DND-41 (cell line): ENCODE results near the gene PHACTR1.

Source experiments
- CTCF ChIP-seq: IDR thresholded peaks from 2 replicates; pipeline ENCODE4 v1.5.1; 2012; ENCODE audit warnings: borderline replicate concordance, low read length, moderate library complexity, mild to moderate bottlenecking; ENCODE audit not compliant: poor library complexity, severe bottlenecking; ENCODE audit errors: extremely low read depth
- EZH2 ChIP-seq: IDR thresholded peaks from 3 replicates; pipeline ENCODE4 v1.6.1; 2012; ENCODE audit warnings: borderline replicate concordance, low read depth, mild to moderate bottlenecking, moderate library complexity, low read length, inconsistent platforms; ENCODE audit not compliant: severe bottlenecking

GRCh38 chr6:12785301-12785700 lies 68.7 kb downstream of the PHACTR1 start:
- no peak for TF ChIP-seq EZH2
- TF ChIP-seq CTCF, result no peak
